A549 (cell line): ENCODE data around the gene RNU1-2. TPM values are rescaled to one million over a fixed set of nuclear protein-coding genes. Genes with fewer than 3 reads are reported as not detected.
A peak's percentile ranks its signal among the peaks of the same experiment; 100 is the strongest.
"Not testable (repeated sequence)": the region's sequence is repeated elsewhere in the genome, so short reads cannot be mapped to it uniquely, and the experiment has no call there.

ENCODE experiments used
- ATAC-seq, 2 experiments: fragments of 200-7000 bp in 1 of 2; fragments of >200 bp in 1 of 2; cut with Nextera tagmentation in 1 of 2; cut with Tn5 transposase in 1 of 2; 3 replicates each; pipeline versions ENCODE4 v1.8.0 to v1.9.1; 2018 to 2020; ENCODE audit warnings: mild to moderate bottlenecking in 1 of 2, moderate library complexity in 1 of 2
- CTCF ChIA-PET: fragments of 300-600 bp; sonication (Branson Sonifier 250); formaldehyde crosslinking; extraction: SDS; loops from one replicate; lab custom pipeline; 2021; ENCODE audit warnings: antibody characterized with exemption, inconsistent platforms; lab: Yijun Ruan, JAX
- POLR2A ChIA-PET: fragments of 350-600 bp; formaldehyde crosslinking; extraction: SDS; loops from one replicate; lab custom pipeline; 2021; ENCODE audit warnings: antibody characterized with exemption, inconsistent platforms; lab: Yijun Ruan, JAX
- DNase-seq, 2 experiments: peaks; one replicate each; pipeline versions ENCODE4 v3.0.0 to v3.0.0-alpha.2; 2011 to 2016; ENCODE audit warnings: low read depth in 1 of 2, low spot score in 1 of 2
- FAIRE-seq: peaks from 2 replicates; lab custom pipeline; 2011; peaks lifted over from hg19 to GRCh38; lab: Jason Lieb, UNC
- H3K27ac ChIP-seq, 2 experiments: fragments of >200 bp; sonication (Bioruptor Twin); formaldehyde crosslinking; 3 replicates each; pipeline ENCODE4 v1.5.1; 2016 to 2017
- H3K4me1 ChIP-seq: fragments of >200 bp; sonication (Bioruptor Twin); formaldehyde crosslinking; 3 replicates; pipeline ENCODE4 v1.6.1; 2016
- H3K4me2 ChIP-seq: fragments of >200 bp; sonication (Bioruptor Twin); formaldehyde crosslinking; 3 replicates; pipeline ENCODE4 v1.6.1; 2016
- H3K4me3 ChIP-seq: fragments of >200 bp; sonication (Bioruptor Twin); formaldehyde crosslinking; 3 replicates; pipeline ENCODE4 v1.5.1; 2016
- H3K9me3 ChIP-seq: fragments of >200 bp; sonication (Bioruptor Twin); formaldehyde crosslinking; 3 replicates; pipeline ENCODE4 v1.6.1; 2016
- ATOH8 ChIP-seq: fragments of 250-450 bp; sonication (Bioruptor Pico); IDR thresholded peaks from 2 replicates; pipeline ENCODE4 v1.5.0; 2020; ENCODE audit warnings: low read depth, mild to moderate bottlenecking, moderate library complexity
- E2F6 ChIP-seq: IDR thresholded peaks from 2 replicates; pipeline ENCODE4 v1.6.1; 2012; ENCODE audit warnings: low read depth, borderline replicate concordance
- EHF ChIP-seq: fragments of 250-450 bp; sonication (Bioruptor Pico); IDR thresholded peaks from 2 replicates; pipeline ENCODE4 v1.5.0; 2020; ENCODE audit warnings: mild to moderate bottlenecking
- FOSB ChIP-seq: fragments of 250-450 bp; sonication (Bioruptor Pico); IDR thresholded peaks from 2 replicates; pipeline ENCODE4 v1.5.0; 2020; ENCODE audit warnings: mild to moderate bottlenecking, moderate library complexity
- GATA3 ChIP-seq: IDR thresholded peaks from 2 replicates; pipeline ENCODE4 v1.6.1; 2012; ENCODE audit warnings: borderline replicate concordance
- HOXA7 ChIP-seq: fragments of 250-450 bp; sonication (Bioruptor Pico); IDR thresholded peaks from 2 replicates; pipeline ENCODE4 v1.5.0; 2020; ENCODE audit warnings: mild to moderate bottlenecking, moderate library complexity
- KDM5A ChIP-seq: fragments of 200-600 bp; sonication (generic); IDR thresholded peaks from 2 replicates; pipeline ENCODE4 v1.6.1; 2016; ENCODE audit warnings: antibody characterized with exemption, mild to moderate bottlenecking
- MAFK ChIP-seq: fragments of 450-650 bp; IDR thresholded peaks from 2 replicates; pipeline ENCODE4 v1.6.1; 2014; ENCODE audit not compliant: partially characterized antibody
- PHF8 ChIP-seq: fragments of 200-600 bp; sonication (generic); IDR thresholded peaks from 2 replicates; pipeline ENCODE4 v1.6.1; 2016; ENCODE audit warnings: low read depth, mild to moderate bottlenecking, antibody characterized with exemption, moderate library complexity, borderline replicate concordance
- POLR2A ChIP-seq: IDR thresholded peaks from 2 replicates; pipeline ENCODE4 v1.6.1; 2012; ENCODE audit warnings: mild to moderate bottlenecking, low read length
- RARB ChIP-seq: fragments of 250-450 bp; sonication (Bioruptor Pico); IDR thresholded peaks from 2 replicates; pipeline ENCODE4 v1.8.0; 2021; ENCODE audit warnings: mild to moderate bottlenecking, moderate library complexity
- TFCP2L1 ChIP-seq: fragments of 250-450 bp; sonication (Bioruptor Pico); IDR thresholded peaks from 2 replicates; pipeline ENCODE4 v1.5.0; 2021; ENCODE audit warnings: mild to moderate bottlenecking
- TP53 ChIP-seq: fragments of 250-450 bp; sonication (Bioruptor Pico); IDR thresholded peaks from 2 replicates; pipeline ENCODE4 v1.5.0; 2021; ENCODE audit warnings: mild to moderate bottlenecking, moderate library complexity
- WGBS: methylation state at CpG from one replicate; pipeline ENCODE4 v1.1.6; 2017; ENCODE audit errors: missing lambda C conversion rate; 5-methylcytosine and 5-hydroxymethylcytosine counted together
- polyA plus RNA-seq, 4 experiments: library from polyadenylated mRNA; depleted of rRNA in 3 of 4; stranded (reverse); fragments of >200 nt; fragmentation: RNase III in 1 of 4; extraction: RNeasy Plus Mini Kit Qiagen cat#74134 plus additional on column Dnase treatment in 1 of 4; gene quantifications; 2 replicates in 3 of 4; 3 replicates in 1 of 4; pipeline ENCODE4 v1.2.3, GENCODE V29; 2011 to 2017

Gene RNU1-2
- polyA plus RNA-seq, 2 of the 4 experiments (the other 2 are of a cell fraction) = 6.6 to 56.2 TPM

- CTCF ChIA-PET, FAIRE-seq: not testable (repeated sequence)
- 72% methylated on average over 4 of the region's 4 CpGs for WGBS
These were observed 2.0 kb upstream of the RNU1-2 start for GRCh38 chr1:16893796-16894195.

GRCh38 chr1:16894338-16894737 is 1.4 kb upstream of the RNU1-2 start:
- CTCF ChIA-PET, DNase-seq, POLR2A ChIA-PET, FAIRE-seq, H3K9me3 ChIP-seq, ATAC-seq, H3K4me3 ChIP-seq, H3K27ac ChIP-seq: not testable (repeated sequence)
- H3K4me1 ChIP-seq = peaks cover 12% of the 10 kb centered on the region
- peak overlapping the region; percentile 84; the same call in 2 of the 3 replicates for H3K4me2 ChIP-seq
- WGBS = 65% methylated on average over 6 of the region's 6 CpGs
- TF ChIP-seq MAFK = peak; percentile 35

More at GRCh38 chr1:16893796-16894195, 2.0 kb upstream of the RNU1-2 start:
- H3K4me2 ChIP-seq, ATAC-seq, H3K9me3 ChIP-seq, DNase-seq, H3K4me3 ChIP-seq, POLR2A ChIA-PET, H3K27ac ChIP-seq: not testable (repeated sequence)
- peaks cover 12% of the 10 kb centered on the region for H3K4me1 ChIP-seq

- DNase-seq, H3K9me3 ChIP-seq, ATAC-seq, FAIRE-seq, CTCF ChIA-PET: not testable (repeated sequence)
- TF ChIP-seq KDM5A (0 out of 2 replicates have a peak, but pooled peaks have one; percentile 20), PHF8 (0 out of 2 replicates have a peak, but pooled peaks have one; percentile 23)
- H3K27ac ChIP-seq = peak overlapping the region; percentile 90 to 93
- POLR2A ChIA-PET = interaction anchor here (0.6 to 0.7 kb wide), 5 partner anchors 9 to 274 kb away, joined by 3 to 4 read pairs (median 3); no protein-coding TSS in a partner anchor
- 0% methylated on average over 5 of the region's 6 CpGs for WGBS
- peaks cover 12% of the 10 kb centered on the region for H3K4me1 ChIP-seq
- peak overlapping the region; percentile 84 for H3K4me2 ChIP-seq
- peak overlapping the region; percentile 53 for H3K4me3 ChIP-seq
These were observed 565 bp upstream of the RNU1-2 start for GRCh38 chr1:16895233-16895597.

GRCh38 chr1:16896316-16897055 is 706 bp downstream of the RNU1-2 start:
- ATAC-seq (peak; percentile 15 to 86; a peak in 4 of 6 replicates), DNase-seq (peak; percentile 28 to 81)
- FAIRE-seq, CTCF ChIA-PET, H3K9me3 ChIP-seq: not testable (repeated sequence)
- peak; percentile 92 for TF ChIP-seq RARB (CRISPR knock-in tag)
- TF ChIP-seq EHF (CRISPR knock-in tag) = 0 out of 2 replicates have a peak, but pooled peaks have one; percentile 38
- peak; percentile 25; the same call in 1 of the 2 replicates for TF ChIP-seq E2F6
- TF ChIP-seq ATOH8 (CRISPR knock-in tag) = peak; percentile 88; the same call in 1 of the 2 replicates
- peak; percentile 77 for TF ChIP-seq POLR2A
- TF ChIP-seq TP53 = peak; percentile 98
- peak; percentile 99 for TF ChIP-seq TFCP2L1 (CRISPR knock-in tag)
- TF ChIP-seq FOSB (CRISPR knock-in tag) = peak; percentile 99
- peak; percentile 10; the same call in 1 of the 2 replicates for TF ChIP-seq GATA3
- peak; percentile 98 for TF ChIP-seq HOXA7 (CRISPR knock-in tag)
- H3K27ac ChIP-seq = peak overlapping the region; percentile 63 to 89
- POLR2A ChIA-PET = interaction anchor here (0.6 to 1.7 kb wide), 3 partner anchors 9 to 383 kb away, joined by 4 to 10 read pairs (median 4); partner anchors contain the start of gene RNU1-1
- peaks cover 12% of the 10 kb centered on the region for H3K4me1 ChIP-seq
- peak overlapping the region; percentile 91 for H3K4me2 ChIP-seq
- WGBS = 4% methylated on average over 16 of the region's 24 CpGs
- H3K4me3 ChIP-seq = peak overlapping the region; percentile 39

GRCh38 chr1:16897653-16898052 is 1.9 kb downstream of the RNU1-2 start:
- H3K4me3 ChIP-seq, FAIRE-seq, H3K27ac ChIP-seq, DNase-seq, ATAC-seq, H3K9me3 ChIP-seq, POLR2A ChIA-PET: not testable (repeated sequence)
- whole genome bisulfite sequencing = 80% methylated on average over 1 of the region's 1 CpG
- Histone ChIP-seq H3K4me1 (peaks cover 12% of the 10 kb centered on the region), H3K4me2 (peak overlapping the region; percentile 91)
- CTCF ChIA-PET = interaction anchor here (0.9 kb wide), 1 partner anchor 277 kb away, joined by 5 read pairs; no protein-coding TSS in a partner anchor

- CTCF ChIA-PET, DNase-seq, H3K9me3 ChIP-seq, POLR2A ChIA-PET, H3K4me2 ChIP-seq, FAIRE-seq, H3K4me3 ChIP-seq, H3K27ac ChIP-seq, ATAC-seq: not testable (repeated sequence)
- peaks cover 18% of the 10 kb centered on the region for H3K4me1 ChIP-seq
These were observed 2.5 kb downstream of the RNU1-2 start for GRCh38 chr1:16898298-16898697.

GRCh38 chr1:16899020-16899419 is 3.2 kb downstream of the RNU1-2 start:
- H3K9me3 ChIP-seq, POLR2A ChIA-PET, FAIRE-seq, H3K4me3 ChIP-seq, ATAC-seq, H3K4me2 ChIP-seq, CTCF ChIA-PET, H3K27ac ChIP-seq, DNase-seq: not testable (repeated sequence)
- 85% methylated on average over 2 of the region's 2 CpGs for WGBS
- H3K4me1 ChIP-seq = peaks cover 20% of the 10 kb centered on the region
